Testis (tissue), 3 donors: Measurements from ENCODE around the gene CABP2. TPM values are rescaled to one million over a fixed set of nuclear protein-coding genes. Genes with fewer than 3 reads are reported as not detected.
"Not testable (repeated sequence)": the region's sequence is repeated elsewhere in the genome, so short reads cannot be mapped to it uniquely, and the experiment has no call there.

Experiments
- DNase-seq: peaks from one replicate; pipeline ENCODE4 v3.0.0-alpha.2; 2019
- H3K27ac ChIP-seq, 2 donors: fragments of 200-600 bp; sonication (generic); one replicate each; pipeline ENCODE4 v1.5.1; 2019
- H3K27me3 ChIP-seq: fragments of 200-600 bp; sonication (generic); one replicate; pipeline ENCODE4 v1.5.1; 2019
- H3K36me3 ChIP-seq: fragments of 200-600 bp; sonication (generic); one replicate; pipeline ENCODE4 v1.5.1; 2017; ENCODE audit warnings: low read depth; ENCODE audit errors: missing control alignments
- H3K4me1 ChIP-seq: fragments of 200-600 bp; sonication (generic); one replicate; pipeline ENCODE4 v1.5.1; 2019
- H3K4me3 ChIP-seq, 2 donors: fragments of 200-600 bp; sonication (generic); one replicate each; pipeline ENCODE4 v1.5.1; 2017 to 2019
- H3K9me3 ChIP-seq: fragments of 200-600 bp; sonication (generic); one replicate; pipeline ENCODE4 v1.5.1; 2017
- POLR2A ChIP-seq: fragments of 450-650 bp; IDR thresholded peaks from one replicate; pipeline ENCODE4 v1.6.1; 2017; ENCODE audit warnings: antibody characterized with exemption, mild to moderate bottlenecking, moderate library complexity
- WGBS, 2 donors: methylation state at CpG; one replicate each; pipeline ENCODE4 v1.1.5; 2018; 5-methylcytosine and 5-hydroxymethylcytosine counted together
- intact Hi-C: fragments of 100-400 bp; cut with DNase I; formaldehyde crosslinking; loops from one replicate; pipeline ENCODE4 v1.15.1; 2023; ENCODE audit warnings: low total_unique reads
- polyA plus RNA-seq: library from polyadenylated mRNA; stranded (reverse); fragments of 350-450 nt; fragmentation: Illumina TruSeq; extraction: RNeasy Lipid Tissue Mini Kit (QIAGEN cat#74804); gene quantifications from one replicate; pipeline ENCODE4 v1.2.3, GENCODE V29; 2014; ENCODE audit warnings: low read depth, low replicate concordance; ENCODE audit not compliant: insufficient read depth
- total RNA-seq, 2 donors: library from RNA; depleted of rRNA; stranded (reverse); fragments of >200 nt; gene quantifications; one replicate each; pipeline ENCODE4 v1.2.3, GENCODE V29; 2016
- TF ChIP-seq, protein P1 (sequence below), 3 experiments: fragments of 450-650 bp in 2 of 3; fragments of 200-600 bp in 1 of 3; sonication (generic) in 1 of 3; IDR thresholded peaks; one replicate each; pipeline ENCODE4 v1.5.1; 2016 to 2019; ENCODE audit warnings: antibody characterized with exemption in 3 of 3, mild to moderate bottlenecking in 2 of 3, moderate library complexity in 1 of 3

CABP2 gene
- total and polyA plus RNA-seq, 3 donors from 2014 or later = not detected

DNA sequence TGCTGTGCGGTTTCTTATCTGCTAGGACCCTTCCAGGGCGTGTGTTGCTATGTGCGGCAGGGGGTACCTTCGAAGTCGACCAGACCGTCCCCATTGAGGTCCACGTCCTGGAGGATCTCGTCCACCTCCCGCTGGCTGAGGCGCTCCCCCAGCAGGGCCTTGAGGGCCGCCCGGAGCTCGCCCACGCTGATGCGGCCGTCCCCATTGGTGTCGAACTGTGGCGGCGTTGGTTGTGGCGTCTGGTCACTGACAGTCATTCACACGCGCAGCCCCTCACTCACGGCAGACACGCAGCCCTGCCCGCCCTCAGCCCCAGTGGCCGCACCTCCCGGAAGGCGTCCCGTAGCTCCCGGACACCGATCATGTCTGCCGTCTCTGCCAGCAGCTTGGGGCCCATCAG lies 3.5 kb downstream of the CABP2 start:
- WGBS, 2 donors = 65 to 74% methylated on average over 12 to 29 of the region's 32 CpGs

DNA sequence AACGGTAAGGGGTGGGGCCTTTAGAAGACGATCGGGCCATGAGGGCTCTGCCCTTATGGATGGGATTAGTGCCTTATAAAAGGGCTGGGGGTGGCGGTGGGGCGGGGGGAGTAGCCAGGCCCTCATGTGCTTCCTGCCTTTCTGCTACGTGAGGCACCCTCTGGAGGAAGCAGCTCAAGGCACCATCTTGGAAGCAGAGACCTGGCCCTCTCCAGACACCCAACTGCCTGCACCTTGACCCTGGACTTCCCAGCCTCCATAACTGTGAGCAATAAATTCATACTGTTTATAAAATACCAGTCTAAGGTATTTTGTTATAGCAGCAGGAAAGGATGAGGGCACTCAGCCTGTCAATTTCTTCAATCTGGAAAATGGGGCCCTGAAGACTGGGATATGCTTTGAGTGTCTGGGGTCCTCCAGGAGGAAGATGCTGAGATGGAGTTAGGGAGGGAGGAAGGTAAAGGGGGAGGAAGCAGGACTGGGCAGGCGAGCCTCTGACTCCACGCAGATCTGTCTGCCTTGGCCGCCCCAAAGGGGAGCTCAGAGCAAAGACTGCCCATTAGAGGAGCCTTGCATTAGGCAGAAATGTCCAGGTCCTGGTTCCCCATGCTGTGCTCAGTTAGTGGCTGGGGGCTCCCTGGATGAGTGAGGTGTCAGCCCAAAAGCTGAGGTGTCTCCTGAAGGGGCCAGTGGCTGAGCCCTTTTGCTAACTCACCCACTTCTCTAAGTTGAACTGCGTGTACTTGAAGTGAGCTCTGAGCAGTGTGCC lies 5.3 kb downstream of the CABP2 start:
- WGBS, 2 donors = 76 to 81% methylated on average over 7 to 10 of the region's 10 CpGs
- DNase-seq = no peak
- TF ChIP-seq, protein P1, sequence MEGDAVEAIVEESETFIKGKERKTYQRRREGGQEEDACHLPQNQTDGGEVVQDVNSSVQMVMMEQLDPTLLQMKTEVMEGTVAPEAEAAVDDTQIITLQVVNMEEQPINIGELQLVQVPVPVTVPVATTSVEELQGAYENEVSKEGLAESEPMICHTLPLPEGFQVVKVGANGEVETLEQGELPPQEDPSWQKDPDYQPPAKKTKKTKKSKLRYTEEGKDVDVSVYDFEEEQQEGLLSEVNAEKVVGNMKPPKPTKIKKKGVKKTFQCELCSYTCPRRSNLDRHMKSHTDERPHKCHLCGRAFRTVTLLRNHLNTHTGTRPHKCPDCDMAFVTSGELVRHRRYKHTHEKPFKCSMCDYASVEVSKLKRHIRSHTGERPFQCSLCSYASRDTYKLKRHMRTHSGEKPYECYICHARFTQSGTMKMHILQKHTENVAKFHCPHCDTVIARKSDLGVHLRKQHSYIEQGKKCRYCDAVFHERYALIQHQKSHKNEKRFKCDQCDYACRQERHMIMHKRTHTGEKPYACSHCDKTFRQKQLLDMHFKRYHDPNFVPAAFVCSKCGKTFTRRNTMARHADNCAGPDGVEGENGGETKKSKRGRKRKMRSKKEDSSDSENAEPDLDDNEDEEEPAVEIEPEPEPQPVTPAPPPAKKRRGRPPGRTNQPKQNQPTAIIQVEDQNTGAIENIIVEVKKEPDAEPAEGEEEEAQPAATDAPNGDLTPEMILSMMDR (IDR thresholded peaks at IDR 0.05) = no peak
- TF ChIP-seq POLR2A = no peak

More for the DNA sequence above, 3.5 kb downstream of the CABP2 start:
- DNase-seq = no peak
- intact Hi-C loops = no loop called here
- TF ChIP-seq, protein P1 (IDR thresholded peaks at IDR 0.05) = no peak
- TF ChIP-seq POLR2A = no peak
- Histone ChIP-seq H3K27ac (no peak overlapping the region), H3K36me3 (no peaks in the 10 kb centered on the region), H3K27me3 (no peaks in the 10 kb centered on the region), H3K4me3 (no peak overlapping the region), H3K4me1 (no peaks in the 10 kb centered on the region), H3K9me3 (no peaks in the 10 kb centered on the region)

DNA sequence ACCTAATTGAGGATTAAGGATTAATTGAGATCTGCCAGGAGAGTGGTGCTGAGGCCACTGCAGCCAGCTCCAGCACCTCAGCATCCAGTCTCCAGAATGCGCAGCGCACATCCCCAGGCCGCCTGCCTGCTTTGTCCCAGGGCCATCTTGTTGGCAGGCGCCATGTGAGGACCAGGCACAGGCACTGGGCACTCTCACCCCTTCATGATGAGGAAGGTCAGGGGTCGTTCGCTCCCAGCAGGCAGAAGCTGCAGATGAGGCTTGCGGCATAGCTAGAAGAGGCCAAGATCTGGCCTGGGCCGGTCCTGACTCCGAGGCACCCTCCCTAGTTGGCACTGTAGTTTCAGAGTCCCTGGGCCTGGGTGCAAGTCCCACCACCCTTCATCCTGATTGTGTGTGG lies 6.4 kb downstream of the CABP2 start:
- Histone ChIP-seq H3K4me1 (no peaks in the 10 kb centered on the region), H3K36me3 (no peaks in the 10 kb centered on the region), H3K27ac (no peak overlapping the region), H3K9me3 (no peaks in the 10 kb centered on the region), H3K27me3 (no peaks in the 10 kb centered on the region), H3K4me3 (no peak overlapping the region)
- no peak for TF ChIP-seq POLR2A
- TF ChIP-seq, protein P1 (IDR thresholded peaks at IDR 0.05) = no peak
- DNase-seq = no peak
- whole genome bisulfite sequencing, 2 donors = 94% methylated on average over 9 of the region's 9 CpGs; no CpG with 5 or more reads in 1 of the 2 donors
- intact Hi-C loops = no loop called here

More for the DNA sequence above, 5.3 kb downstream of the CABP2 start:
- H3K36me3 ChIP-seq = no peaks in the 10 kb centered on the region
- no peaks in the 10 kb centered on the region for H3K4me1 ChIP-seq
- intact Hi-C loops = no loop called here
- H3K9me3 ChIP-seq = no peaks in the 10 kb centered on the region
- H3K4me3 ChIP-seq = no peak overlapping the region
- H3K27me3 ChIP-seq = no peaks in the 10 kb centered on the region
- no peak overlapping the region for H3K27ac ChIP-seq

DNA sequence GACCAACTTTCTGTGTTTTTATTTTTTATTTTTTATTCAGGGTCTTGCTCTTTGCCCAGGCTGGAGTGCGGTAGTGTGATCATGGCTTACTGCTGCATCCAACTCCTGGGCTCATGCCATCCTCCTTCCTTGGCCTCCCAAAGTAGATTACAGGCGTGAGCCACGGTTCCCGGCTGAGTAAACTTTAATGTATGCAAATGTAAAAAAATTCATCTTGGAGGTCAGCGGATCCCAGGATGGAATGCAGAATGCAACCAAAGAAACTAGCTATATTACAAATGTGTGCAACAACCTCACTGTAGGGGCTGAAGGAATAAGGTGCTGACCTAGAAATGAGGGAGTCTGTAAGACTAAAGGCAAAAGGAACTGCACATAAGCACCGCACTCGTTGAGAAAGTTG lies 9.1 kb downstream of the CABP2 start:
- 67 to 69% methylated on average over 7 of the region's 7 CpGs for WGBS, 2 donors
- no peaks in the 10 kb centered on the region for H3K36me3 ChIP-seq

DNA sequence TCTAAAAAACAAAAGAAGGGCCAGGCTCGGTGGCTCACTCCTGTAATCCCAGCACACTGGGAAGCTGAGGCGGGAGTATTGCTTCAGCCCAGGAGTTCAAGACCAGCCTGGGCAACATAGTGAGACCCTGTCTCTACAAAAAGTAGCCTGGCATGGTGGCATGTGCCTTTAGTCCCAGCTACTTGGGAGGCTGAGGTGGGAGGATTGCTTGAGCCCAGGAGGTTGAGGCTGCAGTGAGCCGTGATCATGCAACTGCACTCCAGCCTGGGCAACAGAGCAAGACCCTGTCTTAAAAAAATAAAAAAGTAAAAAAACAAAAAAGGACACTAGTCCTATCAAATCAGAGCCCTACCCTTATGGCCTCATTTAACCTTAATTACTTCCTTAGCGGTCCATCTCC lies 11.7 kb downstream of the CABP2 start:
- H3K4me1 ChIP-seq, H3K9me3 ChIP-seq, H3K36me3 ChIP-seq, H3K4me3 ChIP-seq, H3K27ac ChIP-seq, DNase-seq, H3K27me3 ChIP-seq, intact Hi-C loops: not testable (repeated sequence)
- 91 to 95% methylated on average over 3 to 4 of the region's 4 CpGs for WGBS, 2 donors

More for the DNA sequence above, 9.1 kb downstream of the CABP2 start:
- TF ChIP-seq, protein P1 (IDR thresholded peaks at IDR 0.05) = no peak
- H3K9me3 ChIP-seq = no peaks in the 10 kb centered on the region
- H3K27me3 ChIP-seq = no peaks in the 10 kb centered on the region
- intact Hi-C loops = no loop called here
- H3K4me1 ChIP-seq = no peaks in the 10 kb centered on the region
- H3K27ac ChIP-seq = no peak overlapping the region
- H3K4me3 ChIP-seq = no peak overlapping the region
- no peak for DNase-seq
